Loucy (cell line): Measurements from ENCODE around the gene ZNF420.

ENCODE experiments used
- H2AFZ ChIP-seq: fragments of 200-600 bp; sonication (generic); 2 replicates; pipeline ENCODE4 v1.6.0; 2016; ENCODE audit warnings: antibody characterized with exemption, mild to moderate bottlenecking, low read length, moderate library complexity
- H3F3A ChIP-seq: fragments of 200-600 bp; 2 replicates; pipeline ENCODE4 v1.6.0; 2016; ENCODE audit warnings: antibody characterized with exemption, low read depth, mild to moderate bottlenecking
- H3K27me3 ChIP-seq: fragments of 200-600 bp; sonication (generic); 2 replicates; pipeline ENCODE4 v1.6.1; 2014; ENCODE audit warnings: low read length, mild to moderate bottlenecking; ENCODE audit not compliant: insufficient read depth, poor library complexity, severe bottlenecking
- H3K36me3 ChIP-seq: fragments of 200-600 bp; sonication (generic); 2 replicates; pipeline ENCODE4 v1.6.1; 2016; ENCODE audit warnings: low read length; ENCODE audit not compliant: insufficient read depth
- H3K4me1 ChIP-seq: fragments of 200-600 bp; sonication (generic); 2 replicates; pipeline ENCODE4 v1.5.1; 2014; ENCODE audit warnings: low read length, mild to moderate bottlenecking; ENCODE audit not compliant: insufficient read depth, poor library complexity, severe bottlenecking
- H3K4me2 ChIP-seq: fragments of 200-600 bp; sonication (generic); 2 replicates; pipeline ENCODE4 v1.6.0; 2014; ENCODE audit warnings: antibody characterized with exemption, low read length, low read depth, mild to moderate bottlenecking; ENCODE audit not compliant: poor library complexity, severe bottlenecking
- H3K4me3 ChIP-seq: fragments of 200-600 bp; sonication (generic); 2 replicates; pipeline ENCODE4 v1.5.1; 2014; ENCODE audit warnings: low read length, mild to moderate bottlenecking, mixed read lengths; ENCODE audit not compliant: poor library complexity, severe bottlenecking
- H3K79me2 ChIP-seq: fragments of 200-600 bp; sonication (generic); 2 replicates; pipeline ENCODE4 v1.6.1; 2014; ENCODE audit warnings: low read length; ENCODE audit not compliant: insufficient read depth
- H3K9ac ChIP-seq: fragments of 200-600 bp; sonication (generic); 2 replicates; pipeline ENCODE4 v1.6.0; 2014; ENCODE audit warnings: mild to moderate bottlenecking, low read depth, low read length, moderate library complexity; ENCODE audit not compliant: poor library complexity, severe bottlenecking
- H3K9me2 ChIP-seq: fragments of 200-600 bp; sonication (generic); replicated peaks from 2 replicates; pipeline ENCODE4 v1.6.1; 2016; ENCODE audit warnings: low read depth, low read length, mixed read lengths
- H3K9me3 ChIP-seq: fragments of 200-600 bp; sonication (generic); 2 replicates; pipeline ENCODE4 v1.6.1; 2014; ENCODE audit warnings: mild to moderate bottlenecking, antibody characterized with exemption, low read length, low read depth; ENCODE audit not compliant: insufficient read depth
- H4K20me1 ChIP-seq: fragments of 200-600 bp; sonication (generic); 2 replicates; pipeline ENCODE4 v1.6.0; 2014; ENCODE audit warnings: antibody characterized with exemption, low read length, mild to moderate bottlenecking; ENCODE audit not compliant: insufficient read depth, poor library complexity, severe bottlenecking
- CTCF ChIP-seq: fragments of 200-600 bp; sonication (generic); conservative IDR thresholded peaks from 2 replicates; pipeline ENCODE4 v1.5.1; 2014; ENCODE audit warnings: mild to moderate bottlenecking, antibody characterized with exemption, low read length
- EZH2phosphoT487 ChIP-seq: fragments of 200-600 bp; IDR thresholded peaks from 2 replicates; pipeline ENCODE4 v1.6.1; 2018; ENCODE audit warnings: antibody characterized with exemption, mild to moderate bottlenecking, moderate library complexity, borderline replicate concordance

The ZNF420 gene

GRCh38 chr19:37077934-37078716 lies at the start of gene ZNF420:
Gene ZNF420, plus strand, starts transcription at chr19:37078433. Its CDS starts 10,686 bp downstream, at chr19:37089119.
- H2AFZ ChIP-seq, result peak within 1 kb of the TSS; percentile 96
- H3K36me3 ChIP-seq, result no peaks in the 10 kb centered on the region
- H3K9me2 ChIP-seq, result no peaks in the 10 kb centered on the region
- peak within 1 kb of the TSS; percentile 96 for H3K4me2 ChIP-seq
- no peaks in the 10 kb centered on the region for H3K27me3 ChIP-seq
- peaks cover 4% of the 10 kb centered on the region for H4K20me1 ChIP-seq
- H3F3A ChIP-seq, result no peaks in the 10 kb centered on the region
- no peak for TF ChIP-seq EZH2phosphoT487
- TF ChIP-seq CTCF, result no peak
- H3K9ac ChIP-seq, result peak within 1 kb of the TSS; percentile 81
- H3K79me2 ChIP-seq, result peaks cover 28% of the 10 kb centered on the region
- peak within 1 kb of the TSS; percentile 87 for H3K4me3 ChIP-seq
- H3K9me3 ChIP-seq, result peaks cover 2% of the 10 kb centered on the region; the same call in 1 of the 2 replicates
- H3K4me1 ChIP-seq, result peaks cover 22% of the 10 kb centered on the region

GRCh38 chr19:37045140-37045539 lies 33.1 kb upstream of the ZNF420 start:
- TF ChIP-seq EZH2phosphoT487, result no peak
- TF ChIP-seq CTCF, result no peak
- no peaks in the 10 kb centered on the region for H3F3A ChIP-seq
- no peaks in the 10 kb centered on the region for H4K20me1 ChIP-seq
- no peak overlapping the region for H3K4me2 ChIP-seq
- no peak overlapping the region for H3K4me3 ChIP-seq
- H3K36me3 ChIP-seq, result no peaks in the 10 kb centered on the region
- no peaks in the 10 kb centered on the region for H3K4me1 ChIP-seq
- H3K9me3 ChIP-seq, result no peaks in the 10 kb centered on the region
- H3K27me3 ChIP-seq, result no peaks in the 10 kb centered on the region
- no peak overlapping the region for H2AFZ ChIP-seq
- no peaks in the 10 kb centered on the region for H3K79me2 ChIP-seq
- H3K9me2 ChIP-seq, result no peaks in the 10 kb centered on the region
- no peak overlapping the region for H3K9ac ChIP-seq

- H3K79me2 ChIP-seq, result no peaks in the 10 kb centered on the region
- H3K27me3 ChIP-seq, result no peaks in the 10 kb centered on the region
- no peaks in the 10 kb centered on the region for H3K36me3 ChIP-seq
- H3F3A ChIP-seq, result no peaks in the 10 kb centered on the region
- H2AFZ ChIP-seq, result no peak overlapping the region
- TF ChIP-seq EZH2phosphoT487, result no peak
- TF ChIP-seq CTCF, result no peak
- H4K20me1 ChIP-seq, result no peaks in the 10 kb centered on the region
- H3K9me2 ChIP-seq, result no peaks in the 10 kb centered on the region
- no peak overlapping the region for H3K9ac ChIP-seq
- peaks cover 11% of the 10 kb centered on the region; the same call in 1 of the 2 replicates for H3K9me3 ChIP-seq
- H3K4me1 ChIP-seq, result no peaks in the 10 kb centered on the region
- no peak overlapping the region for H3K4me3 ChIP-seq
- H3K4me2 ChIP-seq, result no peak overlapping the region
These were observed 22.9 kb upstream of the ZNF420 start for GRCh38 chr19:37055330-37055729.
